ENCODE data around the gene EPN2.
A peak's percentile ranks its signal among the peaks of the same experiment; 100 is the strongest.

The EPN2 gene

GRCh38 chr17:19305761-19306159, 68.6 kb downstream of the EPN2 start:
- DNase-seq (ENCODE audit: low read depth) = no peak
- TF ChIP-seq CTCF (IDR thresholded peaks at IDR 0.05; ENCODE audit: insufficient read depth, low read depth, low read length, missing control alignments) = no peak
- no peak overlapping the region for H3K4me3 ChIP-seq (ENCODE audit: low read depth, low read length)

- TF ChIP-seq CTCF (IDR thresholded peaks at IDR 0.05; ENCODE audit: insufficient read depth, low read depth, low read length, missing control alignments) = no peak
- H3K4me3 ChIP-seq (ENCODE audit: low read depth, low read length) = no peak overlapping the region
- peak; percentile 88 for DNase-seq (ENCODE audit: low read depth)
Measured at GRCh38 chr17:19306160-19307111, 69.3 kb downstream of the EPN2 start.

- TF ChIP-seq CTCF (IDR thresholded peaks at IDR 0.05; ENCODE audit: insufficient read depth, low read depth, low read length, missing control alignments) = no peak
- DNase-seq (ENCODE audit: low read depth) = no peak
- H3K4me3 ChIP-seq (ENCODE audit: low read depth, low read length) = no peak overlapping the region
Measured at GRCh38 chr17:19307521-19307920, 70.4 kb downstream of the EPN2 start.

GRCh38 chr17:19308398-19308797, 71.2 kb downstream of the EPN2 start:
- no peak for TF ChIP-seq CTCF (IDR thresholded peaks at IDR 0.05; ENCODE audit: insufficient read depth, low read depth, low read length, missing control alignments)
- no peak overlapping the region for H3K4me3 ChIP-seq (ENCODE audit: low read depth, low read length)

GRCh38 chr17:19309701-19310100, 72.5 kb downstream of the EPN2 start:
- DNase-seq (ENCODE audit: low read depth) = no peak
- TF ChIP-seq CTCF (IDR thresholded peaks at IDR 0.05; ENCODE audit: insufficient read depth, low read depth, low read length, missing control alignments) = no peak
- H3K4me3 ChIP-seq (ENCODE audit: low read depth, low read length) = no peak overlapping the region

More at GRCh38 chr17:19308398-19308797, 71.2 kb downstream of the EPN2 start:
- DNase-seq (ENCODE audit: low read depth) = no peak

- TF ChIP-seq CTCF (IDR thresholded peaks at IDR 0.05; ENCODE audit: insufficient read depth, low read depth, low read length, missing control alignments) = no peak
- no peak overlapping the region for H3K4me3 ChIP-seq (ENCODE audit: low read depth, low read length)
- DNase-seq (ENCODE audit: low read depth) = no peak
Measured at GRCh38 chr17:19310151-19310550, 73.0 kb downstream of the EPN2 start.

All from GM12865 (cell line).